Stimulated activated CD4-positive, alpha-beta T cell treated with anti-CD3 and anti-CD28 coated beads, Interleukin-4, amount 100 ng/mL, for 1 hour (primary cell): ENCODE data around the gene ZIC1.

Experiments used
- DNase-seq: peaks from one replicate; pipeline ENCODE4 v3.0.0-alpha.2; 2020

ZIC1 gene

GRCh38 chr3:147380977-147381376 is 28.2 kb upstream of the ZIC1 start:
- no peak for DNase-seq

GRCh38 chr3:147381596-147381995 is 27.6 kb upstream of the ZIC1 start:
- no peak for DNase-seq

- no peak for DNase-seq
These were observed 25.5 kb upstream of the ZIC1 start for GRCh38 chr3:147383617-147384016.

- no peak for DNase-seq
These were observed 24.7 kb upstream of the ZIC1 start for GRCh38 chr3:147384210-147385058.

GRCh38 chr3:147385059-147386012 is 23.8 kb upstream of the ZIC1 start:
- no peak for DNase-seq

GRCh38 chr3:147387291-147387884 is 21.8 kb upstream of the ZIC1 start:
- no peak for DNase-seq

- no peak for DNase-seq
These were observed 21.1 kb upstream of the ZIC1 start for GRCh38 chr3:147387885-147388699.

GRCh38 chr3:147388700-147389580 is 20.2 kb upstream of the ZIC1 start:
- DNase-seq: no peak

- no peak for DNase-seq
These were observed 19.4 kb upstream of the ZIC1 start for GRCh38 chr3:147389717-147390116.

GRCh38 chr3:147390589-147391569 is 18.3 kb upstream of the ZIC1 start:
- no peak for DNase-seq

- DNase-seq: no peak
These were observed 17.2 kb upstream of the ZIC1 start for GRCh38 chr3:147391781-147392624.

GRCh38 chr3:147392625-147392946 is 16.6 kb upstream of the ZIC1 start:
- no peak for DNase-seq

GRCh38 chr3:147393261-147393942 is 15.8 kb upstream of the ZIC1 start:
- no peak for DNase-seq

GRCh38 chr3:147393943-147394883 is 15.0 kb upstream of the ZIC1 start:
- no peak for DNase-seq

- no peak for DNase-seq
These were observed 14.3 kb upstream of the ZIC1 start for GRCh38 chr3:147394884-147395225.

- no peak for DNase-seq
These were observed 13.1 kb upstream of the ZIC1 start for GRCh38 chr3:147395899-147396711.

- no peak for DNase-seq
These were observed 12.5 kb upstream of the ZIC1 start for GRCh38 chr3:147396712-147397046.
